ENCODE data around the gene KLHL40.

DNA sequence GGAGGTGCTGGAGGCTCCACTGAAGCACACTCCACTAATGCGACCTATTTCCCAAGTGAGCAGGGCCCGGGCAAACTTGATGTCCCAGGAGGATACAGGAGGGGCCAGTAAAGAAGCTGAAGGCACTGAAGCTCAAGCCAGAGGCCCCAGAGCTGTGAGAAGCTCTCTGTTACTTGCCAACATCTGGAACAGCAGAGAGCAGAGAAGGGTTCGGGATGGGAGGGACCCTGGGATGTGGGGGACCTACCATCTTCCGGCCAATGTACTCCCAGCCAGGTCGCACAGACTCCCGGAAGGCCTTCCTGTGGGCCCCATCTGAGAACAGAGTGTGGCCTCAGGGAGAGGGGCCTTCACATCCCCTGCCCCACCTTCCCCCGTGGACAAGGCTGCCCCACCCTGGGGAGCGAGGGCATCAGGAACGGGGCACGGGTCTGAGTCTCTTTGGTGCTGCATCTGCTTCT is 14.2 kb downstream of the KLHL40 start:
- no peak for TF ChIP-seq JUNB (IDR thresholded peaks at IDR 0.05)
- TF ChIP-seq RCOR1 (IDR thresholded peaks at IDR 0.05; ENCODE audit: low read depth, low read length) = no peak
- TF ChIP-seq EP300 (IDR thresholded peaks at IDR 0.05) = no peak

All from A549 (cell line).